ENCODE results near the gene TANC1. TPM values are rescaled to one million over a fixed set of nuclear protein-coding genes. Genes with fewer than 3 reads are reported as not detected.

Gene TANC1
- total RNA-seq, 2 experiments from 2014 or later = 0.70 to 0.92 TPM

GRCh38 chr2:159013103-159013502 is 44.7 kb downstream of the TANC1 start:
- CTCF ChIA-PET = no interaction called here
- no peak for TF ChIP-seq CTCF (IDR thresholded peaks at IDR 0.05)
- intact Hi-C loops (cut with micrococcal nuclease) = no loop called here
- no peak for DNase-seq
- Mint-ChIP-seq H3K36me3 (ENCODE audit: low read depth) (no peaks in the 10 kb centered on the region), H3K4me1 (ENCODE audit: low read depth) (peaks cover 3% of the 10 kb centered on the region), H3K4me3 (no peak overlapping the region), H3K27me3 (no peaks in the 10 kb centered on the region), H3K9me3 (peaks cover 21% of the 10 kb centered on the region), H3K27ac (no peak overlapping the region)
- POLR2A ChIA-PET = no interaction called here
- no peak for ATAC-seq

- Mint-ChIP-seq H3K27me3 (no peaks in the 10 kb centered on the region), H3K4me3 (no peak overlapping the region), H3K9me3 (peaks cover 21% of the 10 kb centered on the region), H3K36me3 (ENCODE audit: low read depth) (no peaks in the 10 kb centered on the region), H3K4me1 (ENCODE audit: low read depth) (peaks cover 1% of the 10 kb centered on the region), H3K27ac (no peak overlapping the region)
- no peak for ATAC-seq
- no peak for TF ChIP-seq CTCF (IDR thresholded peaks at IDR 0.05)
- CTCF ChIA-PET = no interaction called here
- POLR2A ChIA-PET = no interaction called here
- no peak for DNase-seq
- intact Hi-C loops (cut with micrococcal nuclease) = no loop called here
Measured at GRCh38 chr2:159015174-159015573, 46.7 kb downstream of the TANC1 start.

DNA sequence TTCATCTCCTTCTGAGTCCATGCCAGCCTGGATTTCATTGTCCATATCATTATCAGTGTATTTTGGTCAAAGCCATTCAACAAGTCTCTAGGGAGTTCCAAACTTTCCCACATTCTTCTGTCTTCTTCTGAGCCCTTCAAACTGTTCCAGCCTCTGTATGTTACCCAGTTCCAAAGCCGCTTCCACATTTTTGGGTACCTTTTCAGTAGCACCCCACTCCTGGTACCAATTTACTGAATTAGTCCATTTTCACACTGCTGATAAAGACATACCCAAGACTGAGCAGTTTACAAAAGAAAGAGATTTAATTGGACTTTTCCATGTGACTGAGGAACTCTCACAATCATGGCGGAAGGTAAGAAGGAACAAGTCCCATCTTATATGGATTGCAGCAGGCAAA is 47.4 kb downstream of the TANC1 start:
- H3K4me3 Mint-ChIP-seq = no peak overlapping the region
- intact Hi-C loops (cut with micrococcal nuclease) = no loop called here
- TF ChIP-seq CTCF (IDR thresholded peaks at IDR 0.05) = no peak
- H3K27ac Mint-ChIP-seq = no peak overlapping the region
- no peak for ATAC-seq
- ChIA-PET CTCF (no interaction called here), POLR2A (no interaction called here)
- no peak for DNase-seq
- no peaks in the 10 kb centered on the region for H3K4me1 Mint-ChIP-seq (ENCODE audit: low read depth)
- no peaks in the 10 kb centered on the region for H3K36me3 Mint-ChIP-seq (ENCODE audit: low read depth)
- no peaks in the 10 kb centered on the region for H3K27me3 Mint-ChIP-seq
- H3K9me3 Mint-ChIP-seq = peaks cover 21% of the 10 kb centered on the region

DNA sequence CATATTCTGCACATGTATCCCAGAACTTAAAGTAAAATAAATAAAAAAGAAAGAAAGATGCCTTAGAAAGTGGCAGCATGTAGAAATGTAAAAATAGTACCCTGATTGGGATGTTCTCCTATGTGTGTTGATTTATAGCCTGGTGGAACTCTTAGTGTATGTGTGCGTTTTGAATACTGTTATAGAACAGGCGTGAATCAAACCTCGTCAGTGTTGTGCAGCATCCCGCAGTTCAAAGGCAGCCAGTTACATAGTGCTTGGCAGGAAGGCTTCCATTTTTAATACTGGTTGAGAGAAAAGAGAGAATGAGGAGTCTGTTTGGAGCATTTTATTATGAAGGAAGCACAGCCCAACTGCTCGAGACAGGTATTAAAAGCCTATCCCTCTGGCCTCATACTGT is 49.4 kb downstream of the TANC1 start:
- no peak overlapping the region for H3K4me3 Mint-ChIP-seq
- intact Hi-C loops (cut with micrococcal nuclease) = no loop called here
- ATAC-seq = no peak
- no peaks in the 10 kb centered on the region for H3K36me3 Mint-ChIP-seq (ENCODE audit: low read depth)
- H3K27me3 Mint-ChIP-seq = no peaks in the 10 kb centered on the region
- H3K27ac Mint-ChIP-seq = no peak overlapping the region
- ChIA-PET CTCF (no interaction called here), POLR2A (no interaction called here)
- H3K4me1 Mint-ChIP-seq (ENCODE audit: low read depth) = no peaks in the 10 kb centered on the region
- no peak for TF ChIP-seq CTCF (IDR thresholded peaks at IDR 0.05)
- DNase-seq = no peak
- peaks cover 21% of the 10 kb centered on the region for H3K9me3 Mint-ChIP-seq

GRCh38 chr2:159019021-159019420 is 50.6 kb downstream of the TANC1 start:
- ATAC-seq (no peak), DNase-seq (no peak)
- Mint-ChIP-seq H3K36me3 (ENCODE audit: low read depth) (no peaks in the 10 kb centered on the region), H3K4me1 (ENCODE audit: low read depth) (no peaks in the 10 kb centered on the region), H3K4me3 (no peak overlapping the region), H3K27ac (no peak overlapping the region), H3K9me3 (peaks cover 20% of the 10 kb centered on the region), H3K27me3 (no peaks in the 10 kb centered on the region)
- TF ChIP-seq CTCF (IDR thresholded peaks at IDR 0.05) = no peak
- ChIA-PET CTCF (no interaction called here), POLR2A (no interaction called here)
- intact Hi-C loops (cut with micrococcal nuclease) = no loop called here
